HG03575 (cell line): ENCODE data around the gene CFAP70.
A peak's percentile ranks its signal among the peaks of the same experiment; 100 is the strongest.
"Not testable (repeated sequence)": the region's sequence is repeated elsewhere in the genome, so short reads cannot be mapped to it uniquely, and the experiment has no call there.

Experiments
- ATAC-seq: cut with Tn5 transposase; IDR thresholded peaks from one replicate; pipeline ENCODE4 v1.9.1; 2021; ENCODE audit not compliant: unreplicated experiment, insufficient number of reproducible peaks, low FRiP score; ENCODE audit errors: extremely low read depth

The CFAP70 gene

GRCh38 chr10:73262880-73263555 is 95.6 kb downstream of the CFAP70 start:
- ATAC-seq: no peak

DNA sequence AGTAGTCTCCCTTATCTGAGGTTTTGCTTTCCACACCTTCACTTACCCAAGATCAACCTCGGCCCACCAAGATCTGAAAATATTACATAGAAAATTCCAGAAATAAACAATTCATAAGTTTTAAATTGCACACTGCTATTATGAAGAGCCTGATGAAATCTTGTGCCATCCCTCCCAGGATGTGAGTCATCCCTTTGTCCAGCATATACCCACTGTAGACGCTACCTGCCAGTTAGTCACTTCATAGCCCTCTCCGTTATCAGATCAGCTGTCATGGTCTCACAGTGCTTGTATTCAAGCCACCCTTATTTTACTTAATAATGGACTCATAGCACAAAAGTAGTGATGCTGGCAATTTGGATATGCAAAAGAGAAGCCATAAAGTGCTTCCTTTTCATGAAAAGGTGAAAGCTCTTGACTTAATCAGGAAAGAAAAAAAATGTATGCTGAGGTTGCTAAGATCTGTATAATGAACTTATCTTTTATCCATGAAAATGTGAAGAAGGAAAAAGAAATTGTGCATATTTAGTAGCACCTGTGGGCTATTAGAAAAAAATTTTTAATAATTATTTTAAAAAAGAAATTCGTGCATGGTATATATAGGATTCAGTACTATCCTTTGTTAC is 96.4 kb downstream of the CFAP70 start:
- no peak for ATAC-seq

DNA sequence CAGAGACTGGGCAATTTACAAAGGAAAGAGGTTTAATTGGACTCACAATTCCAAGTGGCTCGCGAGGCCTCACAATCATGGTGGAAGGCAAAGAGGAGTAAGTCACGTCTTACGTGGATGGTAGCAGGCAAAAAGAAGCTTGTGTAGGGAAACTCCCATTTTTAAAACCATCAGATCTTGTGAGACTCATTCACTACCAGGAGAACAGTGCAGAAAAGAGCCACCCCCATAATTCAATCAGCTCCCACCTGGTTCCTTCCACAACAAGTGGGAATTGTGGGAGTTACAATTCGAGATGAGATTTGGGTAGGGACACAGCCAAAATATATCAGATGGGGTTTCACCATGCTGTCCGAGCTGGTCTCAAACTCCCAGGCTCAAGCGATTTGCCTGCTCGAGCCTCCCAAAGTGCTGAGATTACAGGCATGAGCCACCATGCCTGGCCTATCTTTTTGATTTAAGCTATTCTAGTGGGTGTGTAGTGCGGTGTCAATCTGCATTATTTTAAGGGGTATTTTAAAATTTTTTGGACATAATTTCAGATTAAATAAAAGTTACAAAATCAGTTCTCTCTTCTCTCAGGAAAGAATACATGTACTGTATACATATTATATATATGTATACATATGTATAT is 97.2 kb downstream of the CFAP70 start:
- no peak for ATAC-seq

DNA sequence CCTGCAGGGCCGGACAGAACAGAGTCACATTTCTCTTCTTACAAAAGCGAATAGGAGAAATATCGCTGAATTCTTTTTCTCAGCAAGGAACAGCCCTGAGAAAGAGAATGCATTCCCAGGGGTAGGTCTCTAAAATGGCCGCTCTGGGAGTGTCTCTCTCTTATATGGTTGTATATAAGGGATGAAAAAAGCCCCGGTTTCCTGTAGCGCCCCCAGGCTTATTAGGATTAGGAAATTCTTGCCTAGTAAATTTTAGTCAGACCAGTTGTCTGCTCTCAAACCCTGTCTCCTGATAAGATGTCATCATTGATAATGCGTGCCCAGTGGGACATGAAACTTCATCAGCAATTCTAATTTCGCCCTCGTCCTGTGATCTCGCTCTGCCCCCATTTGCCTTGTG is 100.1 kb downstream of the CFAP70 start:
- ATAC-seq: not testable (repeated sequence)

DNA sequence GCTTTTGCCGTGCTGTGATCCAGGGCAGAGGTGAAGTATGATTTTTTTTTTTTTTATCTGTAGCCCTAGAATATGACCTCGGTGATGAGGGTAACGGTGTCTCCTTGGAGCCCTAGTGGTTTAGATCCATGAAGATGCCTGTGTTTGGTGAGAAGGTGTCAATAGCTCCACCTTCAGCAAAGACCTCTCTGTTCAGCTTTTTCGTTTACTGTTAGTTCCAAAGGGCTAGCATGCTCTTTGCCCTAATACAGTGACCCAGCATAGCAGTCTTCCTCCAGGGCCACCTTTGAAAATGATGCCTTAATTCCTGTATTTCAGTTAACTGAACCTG is 105.5 kb downstream of the CFAP70 start:
- no peak for ATAC-seq

DNA sequence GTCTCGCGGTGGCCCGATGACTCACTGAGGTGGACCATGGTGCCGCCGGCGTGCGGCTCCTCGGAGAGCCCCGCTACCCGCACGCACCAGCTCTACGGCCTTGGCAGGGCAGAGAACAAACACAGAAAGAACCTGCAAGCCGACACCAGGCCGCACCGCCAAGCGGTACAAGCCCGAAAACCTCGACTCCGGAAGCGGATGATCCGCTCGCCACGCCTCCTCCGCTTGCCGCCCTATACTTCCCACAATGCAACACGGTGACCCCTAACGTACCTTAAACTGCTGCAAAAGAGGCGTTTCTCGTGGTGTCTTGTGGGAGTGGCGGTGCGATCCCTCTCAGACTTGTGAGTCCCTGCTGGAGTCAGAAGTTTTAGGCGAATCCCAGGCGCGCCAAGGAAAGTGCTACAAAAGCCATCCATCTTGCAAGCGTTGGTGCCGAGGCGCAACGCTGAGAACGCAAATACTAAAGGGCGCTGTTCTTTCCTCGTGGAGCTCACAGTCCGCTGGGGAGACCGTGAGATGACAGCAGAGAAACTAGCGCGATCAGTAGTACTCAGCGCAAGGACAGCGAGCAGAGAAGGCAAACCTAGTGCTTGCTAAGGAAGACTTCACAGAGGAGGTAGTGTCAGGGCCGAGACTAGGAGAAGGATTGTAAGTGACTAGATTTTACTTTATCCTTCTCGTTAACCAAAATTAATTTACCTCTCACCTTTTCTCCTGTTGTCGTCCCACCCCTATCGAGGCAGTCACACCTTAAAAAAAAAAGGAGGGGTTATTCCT is 106.0 kb downstream of the CFAP70 start, which contains the start of gene MRPS16:
Gene MRPS16, minus strand, starts transcription at position 200 of the 780 bp plus-strand sequence. Its CDS starts 162 bp downstream, at position 38.
- peak; percentile 43 for ATAC-seq

GRCh38 chr10:73251683-73252444 is 106.8 kb downstream of the CFAP70 start:
- no peak for ATAC-seq

- no peak for ATAC-seq
These were observed 110.4 kb downstream of the CFAP70 start for GRCh38 chr10:73248259-73248724.

GRCh38 chr10:73247509-73248258 is 111.0 kb downstream of the CFAP70 start:
- no peak for ATAC-seq

DNA sequence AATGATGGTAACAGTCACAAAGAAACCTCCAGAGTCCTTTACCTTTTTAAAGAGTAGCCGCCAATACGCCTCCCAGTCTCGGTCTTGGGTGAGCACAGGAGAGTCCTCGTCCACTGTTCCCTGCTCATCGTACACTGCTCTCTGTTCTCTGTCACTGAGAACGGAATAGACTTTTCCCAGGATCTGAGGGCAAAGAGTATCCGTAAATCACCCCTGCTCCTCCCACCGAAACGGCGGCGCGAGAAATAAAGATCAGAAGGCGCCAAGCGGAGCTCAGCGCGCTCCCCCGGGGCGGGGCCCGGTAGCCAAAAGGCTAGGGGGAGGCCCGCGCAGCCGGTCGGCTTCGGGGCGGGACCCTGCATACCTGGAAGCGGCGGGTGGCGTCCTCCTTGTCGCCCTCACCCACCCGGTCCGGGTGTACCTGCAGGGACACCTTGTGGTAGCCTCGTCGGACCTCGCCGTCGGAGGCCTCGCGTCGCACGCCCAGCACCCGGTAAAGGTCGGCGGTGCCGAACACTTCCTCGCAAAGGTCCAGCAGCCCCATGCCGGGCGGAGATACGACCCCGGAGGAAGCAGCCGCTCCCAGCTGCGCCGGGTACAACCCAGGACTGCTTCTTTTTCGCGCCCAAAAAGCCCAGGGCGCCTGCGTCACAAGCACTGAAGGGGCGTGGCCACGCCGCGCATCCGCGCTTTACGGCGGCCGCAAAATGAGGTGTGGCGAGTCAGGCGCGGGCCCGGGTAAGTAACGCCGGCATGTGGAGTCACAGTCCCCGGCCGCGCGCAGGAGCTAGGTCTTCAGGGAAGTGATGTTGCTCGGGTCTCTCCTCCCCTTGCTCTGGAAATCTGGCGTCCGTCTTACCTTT is 111.8 kb downstream of the CFAP70 start, which contains the start of gene DNAJC9:
Gene DNAJC9, minus strand, starts transcription at position 610 of the 863 bp plus-strand sequence. Its CDS starts 66 bp downstream, at position 544.
- ATAC-seq: peak; percentile 51

DNA sequence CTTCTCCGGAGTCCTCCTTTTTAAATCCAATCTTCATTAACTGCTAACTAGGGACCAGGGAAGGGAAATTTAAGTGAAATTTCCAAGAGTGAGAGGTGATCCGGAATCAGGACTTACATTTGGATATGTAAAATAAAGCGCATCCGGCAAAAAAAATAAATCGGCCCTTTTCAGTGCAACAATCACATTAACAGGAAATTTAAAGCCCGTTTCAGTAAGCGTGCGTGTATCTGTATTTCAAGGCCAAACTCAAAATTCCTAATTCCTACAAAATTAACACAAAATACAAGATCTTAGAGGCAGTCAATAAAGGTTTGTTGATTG is 112.4 kb downstream of the CFAP70 start:
- ATAC-seq: no peak

- no peak for ATAC-seq
These were observed 113.7 kb downstream of the CFAP70 start for GRCh38 chr10:73244866-73245477.

DNA sequence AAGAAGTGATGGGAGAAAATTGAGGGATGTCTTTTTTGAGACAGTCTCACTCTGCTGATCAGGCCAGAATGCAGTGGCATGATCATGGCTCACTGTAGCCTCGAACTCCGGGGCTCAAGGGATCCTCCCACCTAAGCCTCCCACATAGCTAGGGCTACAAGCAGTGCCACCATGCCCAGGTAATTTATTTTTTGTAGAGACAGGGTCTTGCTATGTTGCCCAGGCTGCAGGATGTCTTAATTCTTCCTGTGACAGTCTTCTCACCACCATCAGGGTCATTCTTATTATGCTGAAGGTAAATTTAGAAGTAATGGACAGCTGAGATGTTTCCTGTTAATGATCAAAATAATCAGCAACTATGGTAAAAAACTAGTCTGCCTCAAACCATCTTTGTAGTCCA is 118.8 kb downstream of the CFAP70 start:
- no peak for ATAC-seq

DNA sequence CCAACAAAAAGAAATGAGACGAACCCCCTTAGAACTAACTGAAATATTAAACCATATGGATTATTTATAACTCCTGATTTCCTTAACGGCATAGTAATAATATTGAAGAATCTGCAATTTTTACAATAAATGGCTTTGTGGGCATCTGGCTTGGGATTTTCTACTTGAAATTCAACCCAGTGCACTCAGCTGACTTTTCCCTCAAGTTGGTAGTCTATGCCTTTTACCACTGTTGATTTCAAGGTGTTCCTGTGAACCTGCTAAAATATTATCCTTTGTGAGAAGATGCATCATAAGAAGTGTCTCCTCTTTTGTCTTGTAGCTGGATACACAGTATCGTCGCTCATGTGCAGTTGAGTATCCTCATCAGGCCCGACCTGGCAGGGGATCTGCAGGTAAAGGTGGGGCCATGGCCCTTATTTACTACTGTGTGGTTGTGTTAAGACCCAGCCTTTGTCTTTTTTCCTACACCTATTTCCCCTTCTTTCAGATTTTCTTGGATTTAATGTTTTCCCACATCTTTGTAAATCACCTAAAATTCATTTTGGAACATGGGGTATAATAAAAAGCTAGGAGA is 119.6 kb downstream of the CFAP70 start:
- no peak for ATAC-seq

DNA sequence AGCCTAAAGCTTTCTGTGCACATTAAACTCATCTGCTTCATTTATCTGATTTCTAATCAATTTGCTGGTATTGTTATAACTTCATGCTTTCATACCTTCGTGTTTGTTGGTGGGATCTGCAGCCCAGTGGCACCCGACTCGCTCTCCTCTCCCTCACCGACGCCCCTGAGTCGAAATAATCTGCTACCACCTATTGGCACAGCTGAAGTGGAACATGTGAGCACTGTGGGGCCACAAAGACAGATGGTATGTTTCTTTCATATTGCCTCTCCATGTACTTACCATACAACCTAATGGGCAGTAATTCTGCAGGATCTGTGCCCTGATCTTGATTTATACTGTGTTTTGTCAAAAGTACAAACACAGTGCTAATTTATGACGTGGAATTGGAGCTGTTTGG is 124.0 kb downstream of the CFAP70 start:
- no peak for ATAC-seq

DNA sequence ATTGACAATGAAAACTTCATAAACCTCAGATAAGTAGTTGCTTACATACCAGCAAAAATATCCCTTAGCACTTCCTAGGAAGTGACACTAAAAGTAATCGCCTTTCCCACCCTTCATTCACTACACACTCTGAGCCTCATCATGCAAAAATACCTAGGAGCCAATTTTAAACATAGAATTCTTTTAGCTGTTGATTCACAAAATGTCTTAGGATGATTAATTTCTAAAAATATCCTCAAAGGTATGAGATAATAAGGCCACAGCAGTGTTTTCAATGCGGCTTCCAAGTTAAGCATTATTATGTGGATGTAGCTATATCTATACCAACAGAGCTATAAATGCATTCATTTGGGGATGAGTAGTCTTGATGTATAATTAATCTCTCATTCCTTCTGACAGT is 124.8 kb downstream of the CFAP70 start:
- ATAC-seq: no peak

DNA sequence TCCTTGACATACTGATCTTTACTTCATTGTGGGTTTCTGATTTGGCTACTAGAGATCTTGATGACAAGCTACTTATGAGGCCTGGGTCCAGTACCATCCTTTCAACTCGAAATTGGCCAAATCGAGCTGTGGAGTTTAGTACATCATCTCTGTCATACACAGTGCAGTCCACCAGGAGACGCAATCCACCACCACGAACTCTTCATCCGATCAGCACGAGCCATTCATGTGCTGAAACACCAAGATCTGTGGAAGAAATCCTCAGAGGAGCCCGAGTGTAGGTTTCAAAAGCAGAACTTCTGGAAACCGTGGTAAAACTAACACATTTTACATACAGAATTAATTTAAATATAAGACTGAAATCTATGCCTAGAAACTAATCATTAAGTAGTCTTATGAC is 125.8 kb downstream of the CFAP70 start:
- no peak for ATAC-seq
